ENCODE data around the gene APAF1. TPM values are rescaled to one million over a fixed set of nuclear protein-coding genes. Genes with fewer than 3 reads are reported as not detected.

APAF1 gene
- total and polyA plus RNA-seq, 2 donors from 2014 or later = 4.6 to 16.1 TPM

DNA sequence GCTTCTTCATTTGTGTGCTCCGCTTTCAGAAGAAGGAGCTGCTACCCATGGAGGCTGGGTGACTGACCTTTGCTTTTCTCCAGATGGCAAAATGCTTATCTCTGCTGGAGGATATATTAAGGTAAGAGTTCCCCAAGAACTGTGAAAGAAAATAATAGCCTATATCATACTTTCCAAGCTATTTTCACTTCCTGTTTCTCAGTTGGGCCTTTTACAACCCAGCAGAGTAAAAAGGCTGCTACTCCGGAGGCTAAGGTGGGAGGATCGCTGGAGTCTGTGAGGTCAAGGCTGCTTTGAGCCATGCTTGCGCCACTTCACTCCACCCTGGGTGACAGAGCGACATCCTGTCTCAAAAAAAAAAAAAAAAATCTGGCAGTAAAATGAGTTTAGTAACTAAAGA, 82.1 kb downstream of the APAF1 start:
- Histone ChIP-seq H3K9ac (ENCODE audit: low read length in 3 of 3) (no peak overlapping the region), H3K4me3 (ENCODE audit: low read length in 3 of 3) (no peak overlapping the region), H3K27ac (ENCODE audit: low read depth in 2 of 2, low read length in 2 of 2) (no peak overlapping the region), H3K27me3 (ENCODE audit: control insufficient read depth, insufficient read depth, low read length) (no peaks in the 10 kb centered on the region), H3K36me3 (ENCODE audit: control insufficient read depth in 2 of 3, insufficient read depth in 3 of 3, low read length in 3 of 3) (peaks cover 3 to 27% (median 14%) of the 10 kb centered on the region in 3 donors), H3K9me3 (ENCODE audit: control insufficient read depth in 2 of 3, insufficient read depth in 1 of 3, low read length in 3 of 3) (no peaks in the 10 kb centered on the region), H3K4me1 (ENCODE audit: control insufficient read depth in 2 of 3, insufficient read depth in 2 of 3, low read depth in 1 of 3, low read length in 3 of 3) (no peaks in the 10 kb centered on the region)
- intact Hi-C loops (cut with DNase I) = no loop called here
- DNase-seq = no peak
- no peak for FAIRE-seq
- TF ChIP-seq CTCF (IDR thresholded peaks at IDR 0.05; ENCODE audit: borderline replicate concordance, extremely low read depth, insufficient read depth) = no peak

DNA sequence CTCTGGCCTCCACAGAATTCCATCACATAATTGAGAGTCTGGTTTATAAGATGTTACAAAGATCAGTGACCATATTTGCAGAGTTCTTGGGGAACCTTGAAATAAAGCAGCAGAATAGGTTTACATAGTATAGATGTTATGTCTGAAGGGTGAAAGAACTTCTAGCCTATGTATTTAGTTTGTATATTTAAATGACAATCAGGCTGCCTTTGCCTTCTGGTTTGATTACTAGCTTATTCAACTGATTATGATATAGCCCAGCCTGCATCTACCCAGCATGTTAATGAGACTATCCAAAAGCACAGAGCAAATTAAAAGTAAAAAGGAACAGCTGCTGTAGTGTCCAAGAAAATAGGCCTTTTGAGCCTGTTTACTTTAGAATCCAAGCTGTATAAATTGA, 85.3 kb downstream of the APAF1 start:
- intact Hi-C loops (cut with DNase I) = no loop called here
- Histone ChIP-seq H3K27ac (ENCODE audit: low read depth in 2 of 2, low read length in 2 of 2) (no peak overlapping the region), H3K36me3 (ENCODE audit: control insufficient read depth in 2 of 3, insufficient read depth in 3 of 3, low read length in 3 of 3) (peaks cover 3 to 13% (median 5%) of the 10 kb centered on the region in 3 donors), H3K4me3 (ENCODE audit: low read length in 3 of 3) (no peak overlapping the region), H3K9me3 (ENCODE audit: control insufficient read depth in 2 of 3, insufficient read depth in 1 of 3, low read length in 3 of 3) (no peaks in the 10 kb centered on the region), H3K27me3 (ENCODE audit: control insufficient read depth, insufficient read depth, low read length) (no peaks in the 10 kb centered on the region), H3K4me1 (ENCODE audit: control insufficient read depth in 2 of 3, insufficient read depth in 2 of 3, low read depth in 1 of 3, low read length in 3 of 3) (no peaks in the 10 kb centered on the region), H3K9ac (ENCODE audit: low read length in 3 of 3) (no peak overlapping the region)
- FAIRE-seq (no peak), DNase-seq (peak in 1 of 5 donors; percentile 35)
- no peak for TF ChIP-seq CTCF (IDR thresholded peaks at IDR 0.05; ENCODE audit: borderline replicate concordance, extremely low read depth, insufficient read depth)

DNA sequence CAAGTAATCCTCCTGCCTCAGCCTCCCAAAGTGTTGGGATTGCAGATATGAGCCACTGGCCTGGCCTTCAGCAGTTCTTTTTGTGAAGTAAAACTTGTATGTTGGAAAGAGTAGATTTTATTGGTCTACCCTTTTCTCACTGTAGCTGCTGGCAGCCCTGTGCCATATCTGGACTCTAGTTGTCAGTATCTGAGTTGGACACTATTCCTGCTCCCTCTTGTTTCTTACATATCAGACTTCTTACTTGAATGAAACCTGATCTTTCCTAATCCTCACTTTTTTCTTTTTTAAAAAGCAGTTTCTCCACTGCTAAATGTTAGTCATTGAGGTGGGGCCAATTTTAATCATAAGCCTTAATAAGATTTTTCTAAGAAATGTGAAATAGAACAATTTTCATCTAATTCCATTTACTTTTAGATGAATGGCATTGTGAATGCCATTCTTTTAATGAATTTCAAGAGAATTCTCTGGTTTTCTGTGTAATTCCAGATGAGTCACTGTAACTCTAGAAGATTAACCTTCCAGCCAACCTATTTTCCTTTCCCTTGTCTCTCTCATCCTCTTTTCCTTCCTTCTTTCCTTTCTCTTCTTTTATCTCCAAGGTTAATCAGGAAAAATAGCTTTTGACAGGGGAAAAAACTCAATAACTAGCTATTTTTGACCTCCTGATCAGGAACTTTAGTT, 88.7 kb downstream of the APAF1 start:
- Histone ChIP-seq H3K9me3 (ENCODE audit: control insufficient read depth in 2 of 3, insufficient read depth in 1 of 3, low read length in 3 of 3) (no peaks in the 10 kb centered on the region), H3K36me3 (ENCODE audit: control insufficient read depth in 2 of 3, insufficient read depth in 3 of 3, low read length in 3 of 3) (peaks cover 0 to 6% (median 0%) of the 10 kb centered on the region in 3 donors), H3K9ac (ENCODE audit: low read length in 3 of 3) (no peak overlapping the region), H3K4me1 (ENCODE audit: control insufficient read depth in 2 of 3, insufficient read depth in 2 of 3, low read depth in 1 of 3, low read length in 3 of 3) (no peaks in the 10 kb centered on the region), H3K4me3 (ENCODE audit: low read length in 3 of 3) (no peak overlapping the region), H3K27me3 (ENCODE audit: control insufficient read depth, insufficient read depth, low read length) (no peaks in the 10 kb centered on the region), H3K27ac (ENCODE audit: low read depth in 2 of 2, low read length in 2 of 2) (no peak overlapping the region)
- DNase-seq (no peak), FAIRE-seq (no peak)
- intact Hi-C loops (cut with DNase I) = no loop called here
- TF ChIP-seq CTCF (IDR thresholded peaks at IDR 0.05; ENCODE audit: borderline replicate concordance, extremely low read depth, insufficient read depth) = no peak

- DNase-seq (no peak), FAIRE-seq (no peak)
- H3K9ac ChIP-seq (ENCODE audit: low read length in 3 of 3) = no peak overlapping the region
- H3K9me3 ChIP-seq (ENCODE audit: control insufficient read depth in 2 of 3, insufficient read depth in 1 of 3, low read length in 3 of 3) = no peaks in the 10 kb centered on the region
- H3K4me1 ChIP-seq (ENCODE audit: control insufficient read depth in 2 of 3, insufficient read depth in 2 of 3, low read depth in 1 of 3, low read length in 3 of 3) = no peaks in the 10 kb centered on the region
- intact Hi-C loops (cut with DNase I) = no loop called here
- H3K27ac ChIP-seq (ENCODE audit: low read depth in 2 of 2, low read length in 2 of 2) = no peak overlapping the region
- peaks cover 0 to 5% (median 0%) of the 10 kb centered on the region in 3 donors for H3K36me3 ChIP-seq (ENCODE audit: control insufficient read depth in 2 of 3, insufficient read depth in 3 of 3, low read length in 3 of 3)
- no peak overlapping the region for H3K4me3 ChIP-seq (ENCODE audit: low read length in 3 of 3)
- H3K27me3 ChIP-seq (ENCODE audit: control insufficient read depth, insufficient read depth, low read length) = no peaks in the 10 kb centered on the region
- no peak for TF ChIP-seq CTCF (IDR thresholded peaks at IDR 0.05; ENCODE audit: borderline replicate concordance, extremely low read depth, insufficient read depth)
Observed at GRCh38 chr12:98735821-98736220, 90.7 kb downstream of the APAF1 start.

Measured in kidney (tissue), 14 donors.